Glomerular visceral epithelial cell (primary cell): ENCODE measurements around the gene UHRF2.
A peak's percentile ranks its signal among the peaks of the same experiment; 100 is the strongest.
"Not testable (repeated sequence)": the region's sequence is repeated elsewhere in the genome, so short reads cannot be mapped to it uniquely, and the experiment has no call there.

Experiments used
- DNase-seq: peaks from one replicate; pipeline ENCODE4 v3.0.0-alpha.2; 2016; ENCODE audit errors: extremely low spot score

Gene UHRF2, protein sequence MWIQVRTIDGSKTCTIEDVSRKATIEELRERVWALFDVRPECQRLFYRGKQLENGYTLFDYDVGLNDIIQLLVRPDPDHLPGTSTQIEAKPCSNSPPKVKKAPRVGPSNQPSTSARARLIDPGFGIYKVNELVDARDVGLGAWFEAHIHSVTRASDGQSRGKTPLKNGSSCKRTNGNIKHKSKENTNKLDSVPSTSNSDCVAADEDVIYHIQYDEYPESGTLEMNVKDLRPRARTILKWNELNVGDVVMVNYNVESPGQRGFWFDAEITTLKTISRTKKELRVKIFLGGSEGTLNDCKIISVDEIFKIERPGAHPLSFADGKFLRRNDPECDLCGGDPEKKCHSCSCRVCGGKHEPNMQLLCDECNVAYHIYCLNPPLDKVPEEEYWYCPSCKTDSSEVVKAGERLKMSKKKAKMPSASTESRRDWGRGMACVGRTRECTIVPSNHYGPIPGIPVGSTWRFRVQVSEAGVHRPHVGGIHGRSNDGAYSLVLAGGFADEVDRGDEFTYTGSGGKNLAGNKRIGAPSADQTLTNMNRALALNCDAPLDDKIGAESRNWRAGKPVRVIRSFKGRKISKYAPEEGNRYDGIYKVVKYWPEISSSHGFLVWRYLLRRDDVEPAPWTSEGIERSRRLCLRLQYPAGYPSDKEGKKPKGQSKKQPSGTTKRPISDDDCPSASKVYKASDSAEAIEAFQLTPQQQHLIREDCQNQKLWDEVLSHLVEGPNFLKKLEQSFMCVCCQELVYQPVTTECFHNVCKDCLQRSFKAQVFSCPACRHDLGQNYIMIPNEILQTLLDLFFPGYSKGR

DNA sequence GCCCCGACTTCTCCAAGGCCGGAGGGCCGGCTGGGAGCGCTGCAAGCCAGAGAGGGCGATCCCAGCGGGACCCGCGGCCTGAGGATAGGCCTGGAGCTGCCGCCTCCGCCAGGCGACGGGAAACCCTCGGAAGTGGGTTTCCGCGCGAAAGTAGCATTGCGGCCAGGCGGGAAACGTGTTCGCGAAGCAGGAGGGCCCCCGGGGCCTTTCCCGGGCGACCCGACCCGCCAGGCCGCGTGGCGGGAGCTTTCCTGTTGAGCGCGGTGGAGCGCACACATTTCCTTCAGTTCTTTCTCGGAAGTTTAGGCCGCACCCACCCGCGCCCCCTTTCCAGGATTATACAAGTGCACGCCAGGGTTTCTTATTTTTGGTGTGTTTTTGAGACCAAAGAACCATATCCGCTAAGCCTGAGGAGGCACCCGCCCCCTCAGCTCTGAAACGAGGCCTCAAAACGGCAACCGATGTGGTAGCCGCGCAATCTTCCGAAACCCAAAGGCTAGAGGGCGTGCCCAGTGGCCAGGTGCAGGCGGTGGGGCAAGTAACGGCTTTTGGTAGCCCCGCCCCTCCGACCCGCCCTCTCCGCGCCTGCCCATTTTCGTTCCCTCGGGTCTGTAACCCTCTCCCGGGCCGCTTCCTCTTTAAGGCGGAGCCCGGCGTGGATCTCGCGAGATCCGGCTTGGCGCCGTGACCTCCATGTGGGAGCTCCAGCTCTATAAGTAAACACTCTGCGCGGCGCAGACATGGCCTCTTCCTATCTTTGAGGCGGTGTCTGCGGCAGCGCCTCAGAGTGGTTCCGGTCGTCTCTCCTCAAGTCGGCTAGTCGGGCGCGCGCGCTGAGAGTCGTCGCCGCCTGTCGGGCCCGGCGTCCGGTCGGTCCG lies at the start of gene UHRF2:
Gene UHRF2 (plus strand): TSS at position 713 of the 878 bp plus-strand sequence. CDS start 292 bp downstream, outside the sequence.
- peak; percentile 99 for DNase-seq

GRCh38 chr9:6367128-6367890 lies 45.7 kb upstream of the UHRF2 start:
- DNase-seq, result no peak

DNA sequence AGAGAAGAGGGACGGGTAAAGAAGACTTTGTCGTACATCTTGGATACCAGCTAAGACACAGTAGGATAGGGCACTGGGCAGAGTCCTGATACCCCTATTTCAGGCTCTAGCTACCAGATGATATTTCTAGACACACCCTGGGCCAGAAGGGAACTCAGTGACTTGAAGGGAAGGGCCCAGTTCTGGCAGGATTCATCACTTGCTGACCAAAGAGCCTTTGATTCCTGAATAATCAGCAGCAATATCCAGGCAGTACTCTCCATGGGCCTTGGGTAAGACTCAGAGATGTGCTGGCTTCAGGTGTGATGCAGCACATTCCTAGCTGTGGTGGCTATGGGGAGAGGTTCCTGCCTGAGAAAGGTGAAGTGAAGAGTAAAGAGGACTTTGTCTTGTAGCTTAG lies 44.2 kb upstream of the UHRF2 start:
- DNase-seq, result no peak

GRCh38 chr9:6381477-6382012 lies 31.5 kb upstream of the UHRF2 start:
- DNase-seq, result not testable (repeated sequence)

- DNase-seq, result no peak
Observed at GRCh38 chr9:6382681-6383080, 30.3 kb upstream of the UHRF2 start.

DNA sequence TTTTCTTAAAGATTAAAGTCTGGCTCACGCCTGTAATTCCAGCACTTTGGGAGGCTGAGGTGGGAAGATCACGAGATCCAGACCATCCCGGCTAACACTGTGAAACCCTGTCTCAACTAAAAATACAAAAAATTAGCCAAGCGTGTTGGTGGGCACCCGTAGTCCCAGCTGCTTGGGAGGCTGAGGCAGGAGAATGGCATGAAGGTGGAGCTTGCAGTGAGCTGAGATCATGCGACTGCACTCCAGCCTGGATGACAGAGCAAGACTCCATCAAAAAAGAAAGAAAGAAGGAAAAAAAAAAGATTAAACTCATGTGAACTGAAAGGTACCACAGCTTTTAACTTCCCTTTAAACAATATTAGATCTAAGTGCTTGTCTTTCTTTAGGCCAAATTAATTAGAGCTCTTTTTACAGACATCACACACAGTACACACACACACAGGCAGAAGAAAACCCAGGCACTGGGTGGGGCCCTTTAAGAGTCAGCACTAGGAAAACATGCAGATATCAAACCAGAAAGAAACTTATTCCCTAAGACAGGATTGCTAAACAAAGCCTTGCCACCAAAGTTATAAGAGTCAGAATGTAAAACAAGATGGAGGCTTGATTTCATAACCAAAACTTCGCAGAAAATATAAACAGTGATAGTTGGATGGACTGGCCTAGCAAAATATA lies 29.3 kb upstream of the UHRF2 start:
- DNase-seq, result peak; percentile 57

DNA sequence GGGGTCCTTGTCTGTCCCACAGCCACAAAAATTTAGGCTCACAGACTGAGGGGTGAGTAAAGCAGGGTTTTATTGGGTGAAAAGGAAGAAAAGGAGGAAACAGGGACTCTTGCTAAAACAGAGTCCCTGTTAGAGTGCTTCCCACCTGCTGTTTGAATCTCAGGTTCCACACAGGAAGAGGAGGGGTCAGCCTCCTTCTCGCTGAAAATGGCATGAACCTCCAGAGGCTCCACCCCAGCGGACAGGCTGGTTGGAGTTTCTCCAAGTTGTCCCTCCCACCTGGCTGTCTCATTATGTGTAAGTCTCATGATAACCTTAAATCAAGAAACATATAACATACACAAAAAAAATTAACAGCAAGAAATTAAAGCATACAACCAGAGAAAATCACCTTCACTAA lies 28.3 kb upstream of the UHRF2 start:
- DNase-seq, result no peak

- DNase-seq, result no peak
Observed at GRCh38 chr9:6399071-6399470, 13.9 kb upstream of the UHRF2 start.

- DNase-seq, result no peak
Observed at GRCh38 chr9:6405371-6405770, 7.6 kb upstream of the UHRF2 start.

DNA sequence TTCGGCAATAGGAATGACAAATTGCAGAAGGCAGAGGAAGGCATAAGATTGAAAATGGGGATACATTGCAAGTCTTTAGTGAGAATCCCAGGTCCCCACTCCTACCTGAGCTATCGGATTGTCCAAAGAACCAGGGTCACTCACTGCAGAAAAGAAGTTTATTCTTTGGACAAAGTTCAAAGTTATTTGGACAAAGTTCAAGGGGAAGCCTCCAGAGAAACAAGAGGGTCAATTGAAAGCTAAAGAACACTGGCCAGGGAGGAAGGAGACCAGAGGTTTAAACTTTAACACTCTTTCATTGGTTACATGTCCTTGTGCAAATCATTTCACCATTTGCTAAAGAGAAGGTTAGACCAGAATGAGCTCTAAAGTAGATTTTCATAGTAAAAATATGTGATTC lies 5.2 kb upstream of the UHRF2 start:
- no peak for DNase-seq

DNA sequence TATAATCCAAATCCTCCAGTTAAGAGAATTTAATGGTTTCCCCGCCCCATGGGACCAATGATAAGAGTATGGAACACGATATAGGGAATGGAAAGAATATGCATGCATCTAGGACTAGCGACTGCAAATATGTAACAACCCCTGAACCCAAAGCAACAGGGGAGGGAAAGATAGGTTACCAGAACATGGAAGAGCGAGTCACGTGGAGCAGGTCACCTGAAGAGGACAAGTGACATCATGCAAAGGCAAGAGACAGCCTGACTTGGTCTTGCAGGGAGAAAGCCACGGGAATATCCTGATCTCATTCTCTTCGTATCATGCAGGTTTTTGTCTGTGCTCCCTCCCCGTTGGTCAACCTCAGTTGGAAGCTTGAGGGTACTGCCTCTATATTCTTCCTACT lies 4.7 kb upstream of the UHRF2 start:
- no peak for DNase-seq

DNA sequence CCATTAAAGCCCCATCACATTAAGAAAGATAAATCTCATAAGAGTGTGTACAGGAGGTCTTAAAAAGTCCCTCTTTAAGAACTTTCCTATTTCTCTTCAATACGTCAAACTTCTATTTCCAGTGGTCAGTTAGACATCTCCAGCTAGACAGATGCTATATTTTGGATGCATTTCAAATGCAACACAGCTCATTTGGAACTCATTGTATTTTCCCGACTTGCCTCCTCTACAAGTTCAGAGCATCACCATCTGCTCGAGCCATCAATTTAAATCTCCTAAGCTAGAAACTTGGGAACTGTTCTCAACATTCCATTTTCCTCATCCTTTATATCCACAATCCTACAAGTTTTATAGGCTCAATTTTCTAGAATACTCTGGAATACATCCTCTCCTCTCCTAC lies 3.2 kb upstream of the UHRF2 start:
- no peak for DNase-seq

DNA sequence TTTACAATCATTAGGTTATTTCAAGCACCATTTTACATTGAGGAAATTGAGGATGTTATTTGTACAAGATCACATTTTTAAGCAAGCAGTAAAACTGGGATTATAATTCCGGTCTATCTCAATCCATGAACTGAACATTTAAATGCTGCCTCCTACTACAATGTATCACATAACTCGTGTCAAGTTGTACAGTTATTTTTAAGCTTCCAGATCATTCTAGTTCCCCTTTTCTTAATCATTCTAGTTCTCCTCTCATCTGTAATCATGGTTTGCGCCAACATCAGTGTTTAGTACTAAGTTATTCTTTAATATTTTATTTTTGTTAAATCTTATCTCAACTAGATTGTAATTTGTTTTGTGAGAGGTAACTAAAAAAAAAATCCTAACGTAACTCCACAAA lies 2.4 kb upstream of the UHRF2 start:
- DNase-seq, result no peak

- peak; percentile 15 for DNase-seq
Observed at GRCh38 chr9:6413365-6414246, 607 bp downstream of the UHRF2 start.

DNA sequence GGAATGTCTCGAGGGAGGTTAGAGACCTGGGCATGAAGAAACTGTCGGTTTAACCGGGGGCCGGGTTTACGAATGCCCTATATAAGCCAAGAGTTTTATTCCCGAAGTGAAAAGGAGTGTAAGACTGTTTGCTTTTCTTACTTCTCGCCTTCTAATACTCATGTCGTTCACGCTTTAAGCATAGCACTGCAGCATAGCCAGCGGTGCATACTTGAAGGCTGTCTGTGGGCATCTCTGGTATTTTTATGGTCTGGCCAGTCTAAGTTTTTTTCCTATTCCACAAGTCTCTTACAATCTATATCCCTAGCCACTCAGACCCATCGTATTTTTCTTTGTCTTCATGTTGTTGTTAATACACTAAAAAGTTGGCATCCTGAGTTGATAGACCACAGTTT lies 1.2 kb downstream of the UHRF2 start:
- DNase-seq, result peak; percentile 41

- peak; percentile 35 for DNase-seq
Observed at GRCh38 chr9:6415266-6415665, 2.3 kb downstream of the UHRF2 start.

DNA sequence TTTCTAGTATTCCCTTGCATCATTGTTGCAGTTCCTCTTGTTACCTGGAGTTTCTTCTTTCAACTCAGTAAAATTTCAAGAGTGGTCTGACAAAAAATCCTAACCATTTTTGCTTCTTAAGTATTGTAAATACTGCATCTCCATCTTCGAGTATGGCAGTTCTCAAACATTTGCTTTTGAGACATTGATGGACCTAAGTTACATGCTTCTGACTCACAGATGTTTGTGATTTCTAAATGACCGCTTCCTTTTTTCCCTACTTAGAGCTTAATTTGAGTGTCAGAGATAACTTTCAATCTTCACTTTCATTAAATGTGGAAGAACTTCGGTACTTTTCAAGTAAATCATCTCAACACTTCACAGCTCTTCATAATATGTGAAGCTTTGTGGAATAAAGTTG lies 4.2 kb downstream of the UHRF2 start:
- DNase-seq, result no peak

GRCh38 chr9:6418764-6419163 lies 5.8 kb downstream of the UHRF2 start:
- DNase-seq, result no peak

DNA sequence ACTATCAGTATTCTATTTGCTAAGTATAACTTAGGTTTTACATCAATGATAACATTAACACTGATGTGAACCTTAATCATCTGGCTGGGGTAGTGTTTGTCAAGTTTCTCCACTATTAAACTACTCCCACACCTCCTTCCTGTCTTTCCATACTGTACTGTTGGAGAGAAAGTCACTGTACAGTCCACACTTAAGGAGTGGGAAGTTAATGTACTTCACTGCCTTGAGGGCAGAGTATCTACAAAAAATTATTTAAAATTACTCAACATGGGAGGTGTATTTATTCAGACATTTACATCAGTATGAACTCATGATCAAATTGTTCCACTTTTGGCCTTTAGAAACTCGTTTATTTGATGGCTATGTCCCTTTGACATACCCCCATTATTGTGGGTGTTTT lies 11.9 kb downstream of the UHRF2 start:
- no peak for DNase-seq
